Middle frontal gyrus (tissue), 1 donor: ENCODE results near the gene AQP7.
"Not testable (repeated sequence)": the region's sequence is repeated elsewhere in the genome, so short reads cannot be mapped to it uniquely, and the experiment has no call there.

Experiments
- DNase-seq: peaks from one replicate; pipeline ENCODE4 v3.0.0-alpha.2; 2015; ENCODE audit warnings: low spot score; ENCODE audit errors: extremely low spot score

AQP7 gene

DNA sequence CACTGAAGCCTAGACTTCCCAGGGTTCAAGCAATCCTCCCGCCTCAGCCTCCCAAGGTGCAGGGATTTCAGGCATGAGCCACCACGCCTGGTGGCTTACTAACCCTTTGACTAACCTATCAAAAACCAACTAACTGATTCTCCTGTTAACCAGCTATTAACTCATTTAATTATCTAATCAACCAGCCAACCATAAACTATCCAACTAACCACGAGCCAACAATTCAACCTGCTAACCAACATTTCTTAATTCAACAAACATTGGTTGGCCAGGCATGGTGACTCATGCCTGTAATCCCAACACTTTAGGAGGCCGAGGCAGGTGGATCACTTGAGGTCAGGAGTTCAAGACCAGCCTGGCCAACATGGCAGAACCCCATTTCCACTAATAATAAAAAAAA is 3.3 kb downstream of the AQP7 start:
- DNase-seq, result not testable (repeated sequence)

DNA sequence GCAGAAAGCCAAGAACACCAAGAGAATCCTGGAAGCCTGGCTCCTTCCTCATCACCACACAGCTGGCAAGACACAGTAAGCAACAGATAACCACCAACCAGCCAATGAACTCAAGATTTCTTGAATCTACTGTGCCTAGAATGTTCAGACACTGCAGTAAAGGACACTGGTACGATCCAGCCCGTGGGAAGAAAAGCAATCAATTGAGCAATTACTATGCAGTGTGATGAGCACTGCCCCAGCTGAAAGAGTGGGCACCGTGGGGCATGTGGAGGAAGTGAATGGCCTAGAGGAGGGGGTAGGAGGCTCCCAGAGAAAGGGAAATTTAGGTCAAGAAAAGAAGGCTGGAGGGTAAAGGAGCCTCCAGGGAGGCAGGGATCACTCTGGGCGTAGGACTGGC is 4.6 kb downstream of the AQP7 start:
- DNase-seq, result not testable (repeated sequence)

DNA sequence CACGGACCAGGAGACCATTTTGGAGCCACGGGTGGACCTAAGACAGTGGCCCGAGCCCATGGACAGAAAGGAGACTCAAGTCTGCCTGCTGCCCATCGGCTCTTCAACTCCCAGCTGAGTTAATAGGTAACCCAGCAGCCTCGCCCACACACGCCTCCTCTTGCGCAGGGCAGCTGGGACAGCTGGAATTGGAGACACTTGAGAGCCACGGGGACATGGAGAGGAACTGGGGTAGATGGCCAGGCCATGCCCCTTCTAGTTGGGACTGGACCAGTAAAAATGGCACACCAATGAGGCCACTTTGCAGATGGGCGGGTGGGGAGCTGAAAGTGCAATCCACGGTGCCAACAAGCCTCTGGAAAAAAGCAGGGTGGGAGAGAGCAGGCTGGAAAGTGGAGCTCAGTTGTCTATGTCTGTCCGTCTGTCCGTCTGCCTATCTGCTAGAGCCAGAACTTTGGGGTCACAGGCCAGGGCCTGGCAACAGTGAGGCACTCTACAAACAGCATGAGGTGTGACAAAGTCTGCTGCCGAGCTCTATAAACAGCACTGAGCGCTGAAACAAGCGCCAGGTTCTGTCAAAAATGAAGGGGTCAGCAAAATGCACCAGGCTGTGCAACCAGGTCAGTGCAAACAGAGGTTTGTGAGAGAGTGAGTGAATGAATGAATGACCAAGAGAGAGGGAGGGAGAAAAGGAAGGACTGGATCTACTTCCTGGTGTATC is 7.0 kb downstream of the AQP7 start:
- DNase-seq, result not testable (repeated sequence)

DNA sequence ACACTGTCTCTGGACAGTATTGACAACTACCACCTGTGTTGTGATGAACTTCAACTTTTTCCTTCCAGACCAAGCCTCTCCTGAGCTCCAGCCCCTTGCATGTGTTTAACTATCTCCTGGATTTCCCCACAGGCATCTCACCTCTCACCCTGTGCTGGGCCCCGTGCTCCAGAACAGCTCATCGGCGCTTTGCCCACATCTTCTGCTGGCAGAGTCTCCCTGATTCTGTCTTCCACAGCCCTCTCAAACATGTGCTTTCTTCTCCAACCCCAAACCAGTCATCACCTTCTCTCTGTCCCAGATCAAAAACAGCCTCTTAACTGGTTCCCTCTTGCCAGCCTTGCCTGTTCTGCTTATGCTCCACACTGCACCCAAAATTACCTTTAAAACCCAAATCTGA is 8.4 kb downstream of the AQP7 start:
- DNase-seq, result not testable (repeated sequence)

DNA sequence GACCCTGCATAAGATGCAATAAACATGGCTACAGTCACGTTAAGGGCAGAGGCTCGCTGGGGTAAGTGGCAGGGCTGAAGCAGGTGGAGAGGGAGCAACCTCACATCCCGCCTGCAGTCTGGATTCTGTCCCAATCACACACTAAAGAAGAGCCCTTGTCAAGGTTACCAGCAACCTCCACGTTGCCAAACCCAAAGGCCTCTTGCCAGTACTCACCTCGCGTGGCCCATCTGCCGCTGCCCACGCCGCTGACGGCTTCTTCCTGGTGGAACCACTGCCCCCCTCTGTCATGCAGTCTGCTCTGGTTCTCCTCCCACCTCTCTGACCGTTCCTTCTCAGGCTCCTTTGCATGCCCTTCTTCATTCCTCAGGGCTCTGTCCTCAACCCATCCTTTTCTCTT is 8.8 kb downstream of the AQP7 start:
- no peak for DNase-seq

DNA sequence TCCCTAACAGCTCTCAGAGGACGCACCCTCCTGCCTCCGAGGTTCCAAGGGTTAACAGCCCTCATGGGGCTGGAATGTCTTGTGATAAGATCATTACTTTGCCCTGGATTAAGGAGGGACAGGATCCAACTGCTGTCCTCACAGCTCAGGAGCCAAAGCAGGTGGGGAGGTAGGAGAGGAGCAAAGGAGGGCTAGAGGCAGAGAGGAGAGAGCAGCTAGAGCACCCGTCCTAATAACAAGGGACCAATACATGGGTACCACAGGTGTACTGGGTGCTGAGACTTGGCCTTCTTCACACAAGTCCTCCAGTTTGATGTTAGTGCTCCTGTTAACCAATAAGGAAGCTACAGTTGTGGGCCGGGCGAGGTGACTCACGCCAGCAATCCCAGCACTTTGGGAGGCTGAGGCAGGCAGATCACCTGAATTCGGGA is 9.8 kb downstream of the AQP7 start:
- not testable (repeated sequence) for DNase-seq

DNA sequence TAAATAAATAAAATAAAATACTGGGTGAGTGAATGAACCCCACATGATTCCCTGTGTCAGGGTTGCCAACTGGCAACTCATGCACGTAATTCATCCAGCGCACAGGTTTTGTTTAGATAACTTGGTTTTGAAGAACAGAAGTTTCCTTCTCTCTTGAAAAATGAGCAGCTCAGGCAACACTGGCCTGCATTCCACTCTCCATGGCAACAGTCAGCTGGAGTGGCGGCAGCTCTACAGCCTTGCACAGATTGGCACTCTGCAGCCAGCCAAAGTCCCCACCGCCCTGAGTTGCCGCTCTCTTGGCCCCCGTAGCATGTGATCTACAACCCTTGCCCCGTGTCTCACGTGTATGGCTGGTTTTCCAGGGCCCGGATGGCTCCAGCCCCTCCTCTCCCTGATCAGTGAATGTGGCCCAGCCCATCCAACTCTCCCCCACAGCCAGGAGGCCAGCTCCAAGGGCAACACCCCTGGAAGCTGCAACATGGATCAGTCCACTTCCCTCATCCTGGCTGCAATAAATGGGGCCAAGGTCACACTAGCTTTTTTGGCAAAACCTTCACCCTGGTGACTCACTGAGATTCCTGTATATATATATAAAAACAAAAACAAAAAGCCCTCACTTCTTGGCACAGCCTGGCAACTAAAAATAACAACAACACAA is 11.1 kb downstream of the AQP7 start:
- DNase-seq, result peak; percentile 21

DNA sequence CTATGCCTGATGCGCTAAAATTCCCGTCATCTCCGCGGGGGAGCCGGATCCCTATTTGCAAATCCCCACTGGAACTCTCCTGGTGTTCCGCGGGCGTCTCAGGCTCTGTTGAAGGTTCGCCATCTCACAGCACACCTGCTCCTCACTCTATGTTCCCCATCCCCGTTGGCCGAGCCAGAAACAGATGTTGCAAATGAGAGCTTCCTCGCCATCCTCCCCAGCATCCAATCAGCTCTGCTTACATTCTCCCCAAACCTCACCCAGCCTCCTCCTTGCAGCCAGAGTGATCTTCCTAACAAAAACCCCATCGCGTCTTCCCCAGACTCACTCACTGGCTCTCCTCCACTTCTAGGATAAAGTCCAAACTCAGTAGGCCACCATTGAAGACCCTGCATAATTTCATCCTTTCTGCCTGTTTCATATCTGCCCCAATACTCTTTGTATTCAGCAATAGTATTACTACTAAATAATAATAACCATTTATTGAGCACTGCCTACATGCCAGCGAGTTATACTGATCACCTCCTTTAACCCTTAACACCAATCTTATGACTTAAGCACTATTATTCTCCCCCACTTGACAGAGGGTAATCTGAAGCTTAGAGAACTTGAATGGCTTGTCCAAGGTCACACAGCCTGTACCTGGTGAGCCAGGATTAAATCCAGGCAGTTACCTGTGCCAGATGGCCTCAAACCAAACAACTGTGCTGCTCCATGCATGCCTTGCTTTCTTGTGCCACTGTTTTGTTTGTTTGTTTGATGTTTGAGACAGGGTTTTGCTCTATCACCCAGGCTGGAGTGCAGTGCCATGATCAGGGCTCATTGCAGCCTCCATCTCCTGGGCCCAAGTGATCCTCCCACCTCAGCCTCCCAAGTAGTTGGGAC is 14.0 kb downstream of the AQP7 start:
- DNase-seq, result no peak

DNA sequence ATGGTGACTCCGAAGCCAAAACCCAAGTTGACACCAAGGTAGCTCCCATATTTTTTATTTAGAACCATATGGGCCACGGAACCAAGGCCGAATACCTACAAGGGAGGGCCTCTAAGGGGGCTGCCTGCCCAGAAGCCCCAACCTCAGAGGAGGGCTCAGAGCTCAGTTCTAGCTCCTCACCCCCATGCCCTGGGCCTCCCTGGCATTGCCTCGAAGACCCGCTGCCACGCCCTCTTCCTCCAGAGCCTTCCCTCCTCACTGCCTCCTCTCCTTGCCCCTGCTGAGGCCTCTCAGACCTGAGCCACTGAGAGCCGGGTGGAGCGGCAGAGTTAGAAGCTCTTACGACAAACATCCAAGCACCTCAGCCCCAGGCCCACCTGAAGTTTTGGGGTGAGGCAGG is 15.4 kb downstream of the AQP7 start:
- not testable (repeated sequence) for DNase-seq

DNA sequence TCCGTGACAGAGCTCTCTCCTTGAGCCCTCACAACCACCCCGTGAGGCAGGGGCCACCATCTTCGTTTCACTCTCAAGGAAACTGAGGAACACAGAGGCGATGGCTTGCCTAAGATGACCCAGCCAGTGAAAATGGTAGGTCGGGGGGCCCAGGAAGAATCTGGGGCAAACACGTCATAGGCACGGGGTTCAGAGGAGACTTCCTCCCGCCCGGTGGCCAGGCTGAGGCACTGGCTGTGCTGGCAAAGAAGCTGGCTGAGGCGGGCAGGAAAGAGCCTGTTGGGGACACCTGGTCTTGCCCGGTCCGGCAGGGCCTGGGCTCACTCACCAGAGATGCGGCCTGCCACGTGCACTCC is 15.7 kb downstream of the AQP7 start:
- not testable (repeated sequence) for DNase-seq

DNA sequence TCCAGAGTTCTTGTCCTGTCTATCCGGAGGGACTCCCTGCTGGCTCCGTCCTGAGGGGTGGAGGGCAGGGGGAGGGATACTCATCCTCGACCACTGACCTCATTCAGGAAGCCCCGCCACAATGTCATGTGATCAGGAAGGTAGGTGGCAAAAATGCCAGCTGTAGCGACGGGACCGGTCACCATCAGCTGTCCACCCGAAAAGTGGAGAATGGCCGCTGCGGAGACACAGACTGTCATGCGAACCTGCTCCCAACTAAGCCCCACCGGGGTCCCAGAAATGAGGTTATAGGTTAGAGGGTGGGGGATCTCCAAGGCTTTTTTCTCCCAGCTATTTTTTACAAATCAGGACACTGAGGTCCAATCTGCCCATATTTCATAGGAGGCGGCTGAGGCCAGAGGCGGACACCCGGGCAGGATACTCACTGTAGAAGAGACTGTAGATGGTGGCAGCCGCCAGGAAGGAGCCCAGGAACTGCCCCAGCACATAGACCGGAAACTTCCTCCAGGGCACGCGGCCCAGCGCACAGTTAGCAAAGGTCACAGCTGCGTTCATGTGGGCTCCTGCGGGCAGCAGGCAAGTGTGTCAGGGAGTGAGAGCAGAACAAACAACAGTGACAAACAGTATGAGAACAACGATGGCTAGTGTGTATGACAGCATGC is 16.3 kb downstream of the AQP7 start:
- not testable (repeated sequence) for DNase-seq

DNA sequence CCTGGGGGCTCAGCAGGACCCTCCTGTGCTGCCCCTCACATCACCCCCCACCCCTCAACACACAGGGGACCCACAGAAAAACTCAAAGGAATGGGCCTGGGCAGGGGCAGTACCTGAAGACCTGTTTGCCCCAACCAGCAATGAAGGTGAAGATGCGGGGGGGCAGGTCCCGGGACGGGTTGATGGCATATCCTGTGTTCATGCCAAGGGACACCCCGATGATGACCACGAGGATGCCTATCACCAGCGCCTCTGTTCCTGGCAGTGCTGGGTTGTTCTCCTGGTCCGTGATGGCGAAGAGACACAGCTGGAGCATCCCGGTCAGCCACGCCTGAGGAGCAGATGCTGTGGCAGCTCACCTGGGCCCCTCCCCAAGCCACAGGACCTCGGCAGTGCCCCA is 16.8 kb downstream of the AQP7 start:
- not testable (repeated sequence) for DNase-seq

DNA sequence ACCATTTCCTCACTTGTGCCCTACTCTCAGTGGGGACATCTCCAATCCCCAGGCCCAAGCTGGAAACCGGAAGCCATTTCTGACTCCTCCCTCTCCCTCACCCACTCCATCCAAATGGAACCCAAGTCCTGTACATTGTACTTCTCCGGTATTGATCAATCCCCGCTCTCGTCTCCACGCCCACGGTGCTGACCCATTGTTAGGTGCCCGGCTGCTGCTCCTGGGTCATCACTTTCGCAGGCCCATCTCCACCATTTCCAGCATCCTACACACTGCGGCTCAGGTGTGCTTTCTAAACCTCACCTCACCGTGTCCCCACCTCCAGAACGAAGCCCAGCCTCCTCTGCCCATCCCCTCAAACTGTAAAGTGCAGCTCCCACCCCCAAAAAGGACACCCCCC is 19.0 kb downstream of the AQP7 start:
- DNase-seq, result not testable (repeated sequence)

DNA sequence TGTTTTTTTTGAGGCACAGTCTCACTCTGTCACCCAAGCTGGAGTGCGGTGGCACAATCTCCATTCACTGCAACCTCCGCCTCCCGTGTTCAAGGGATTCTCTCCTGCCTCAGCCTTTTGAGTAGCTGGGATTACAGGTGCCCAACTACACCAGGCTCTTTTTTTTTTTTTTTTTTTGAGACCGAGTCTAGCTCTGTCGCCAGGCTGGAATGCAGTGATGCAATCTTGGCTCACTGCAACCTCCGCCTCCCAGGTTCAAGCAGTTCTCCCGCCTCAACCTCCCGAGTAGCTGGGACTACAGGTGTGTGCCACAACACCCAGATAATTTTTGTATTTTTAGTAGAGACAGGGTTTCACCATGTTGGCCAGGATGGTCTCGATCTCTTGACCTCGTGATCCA is 20.0 kb downstream of the AQP7 start:
- DNase-seq, result not testable (repeated sequence)

DNA sequence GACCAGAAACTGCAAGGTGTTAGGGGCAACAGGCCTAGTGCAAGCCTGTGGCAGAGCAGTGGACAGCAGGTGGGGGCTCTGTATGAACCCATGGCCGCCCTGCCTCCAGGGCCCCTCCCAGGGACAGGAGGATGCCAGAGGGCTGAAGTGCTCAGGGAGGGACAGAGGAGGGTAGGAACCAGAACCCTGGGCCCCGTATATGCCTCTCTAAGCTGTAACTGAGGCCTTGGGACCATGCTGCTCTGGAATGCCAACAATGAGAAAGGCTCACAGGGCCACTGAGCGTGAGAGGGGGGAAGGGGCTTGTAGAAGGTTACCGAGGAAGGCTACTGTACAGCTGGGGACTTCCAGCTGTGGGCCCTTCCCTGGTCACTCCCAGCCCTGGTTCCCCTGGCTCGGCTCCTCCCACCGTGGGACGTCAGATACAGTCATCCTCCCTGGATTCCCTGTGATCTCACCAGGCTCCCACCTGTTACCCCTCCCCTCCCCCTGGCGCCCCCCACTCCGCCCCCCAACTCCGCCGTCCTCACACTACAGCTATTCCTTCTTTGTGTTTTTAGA is 21.1 kb downstream of the AQP7 start:
- no peak for DNase-seq

DNA sequence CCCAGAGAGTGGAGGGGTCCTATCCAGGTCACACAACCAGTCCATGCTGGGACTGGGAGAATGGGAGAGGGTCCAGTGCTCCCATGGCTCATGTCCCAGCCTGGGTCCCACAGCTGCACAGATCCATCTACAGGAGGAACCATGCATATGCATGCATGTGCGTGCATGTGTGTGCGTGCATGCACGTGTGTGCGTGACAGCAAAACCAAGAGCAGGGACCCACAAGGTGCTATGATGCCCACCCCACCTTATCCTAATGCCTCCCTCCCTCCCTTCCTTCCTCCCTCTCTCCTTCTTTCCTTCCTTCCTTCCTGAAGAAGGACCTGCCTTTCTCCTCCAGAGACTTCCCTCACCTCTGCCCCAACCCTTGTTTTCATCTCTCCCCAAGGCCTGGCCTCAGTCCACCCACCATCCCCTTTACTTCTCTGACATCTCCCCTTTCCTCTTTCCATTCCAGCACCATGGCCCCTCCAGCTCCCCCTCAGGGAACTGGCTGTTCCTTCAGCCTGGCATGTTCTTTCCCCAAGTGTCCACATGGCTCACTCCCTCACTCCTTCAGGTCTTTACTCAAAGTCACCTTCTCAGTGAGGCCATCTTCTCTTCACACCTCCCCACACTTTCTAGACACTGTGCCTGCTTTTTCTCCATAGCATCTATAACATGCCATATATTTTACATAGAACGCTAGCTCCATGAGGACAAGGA is 21.8 kb downstream of the AQP7 start:
- no peak for DNase-seq

DNA sequence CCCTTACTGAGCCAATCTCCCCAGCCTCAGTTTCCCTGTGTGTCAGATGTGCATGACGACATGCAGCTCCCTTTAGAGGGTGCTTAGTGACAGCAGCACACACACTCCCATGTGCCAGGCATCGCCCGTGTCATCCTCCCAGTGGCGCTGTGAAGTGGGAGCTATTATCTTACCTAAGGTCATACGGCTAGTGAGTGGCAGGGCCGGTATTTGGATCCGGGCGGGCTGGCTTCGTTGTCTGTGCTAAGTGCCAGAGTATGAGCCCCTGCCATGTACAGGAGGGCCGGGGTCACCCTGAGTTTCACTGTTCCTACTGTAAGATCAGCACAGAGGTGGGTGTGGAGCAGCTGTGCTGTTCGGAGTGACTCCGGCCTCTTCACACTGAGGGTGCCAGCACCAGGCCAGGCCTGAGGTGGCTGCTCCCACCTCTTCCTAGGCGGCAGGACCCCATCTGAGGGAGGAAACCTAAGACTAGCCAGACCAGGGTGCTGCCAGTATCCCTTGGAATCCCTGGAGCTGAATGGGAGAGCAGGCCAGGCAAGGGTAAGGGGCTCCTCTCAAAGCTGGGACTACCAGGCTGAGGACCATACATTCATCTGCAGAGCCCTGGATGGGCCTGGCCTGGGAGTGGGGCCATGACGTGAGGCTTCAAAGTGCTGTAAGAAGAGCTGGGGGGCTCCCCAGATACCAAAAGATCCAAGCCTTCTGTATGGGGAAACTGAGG is 22.5 kb downstream of the AQP7 start:
- DNase-seq, result no peak

DNA sequence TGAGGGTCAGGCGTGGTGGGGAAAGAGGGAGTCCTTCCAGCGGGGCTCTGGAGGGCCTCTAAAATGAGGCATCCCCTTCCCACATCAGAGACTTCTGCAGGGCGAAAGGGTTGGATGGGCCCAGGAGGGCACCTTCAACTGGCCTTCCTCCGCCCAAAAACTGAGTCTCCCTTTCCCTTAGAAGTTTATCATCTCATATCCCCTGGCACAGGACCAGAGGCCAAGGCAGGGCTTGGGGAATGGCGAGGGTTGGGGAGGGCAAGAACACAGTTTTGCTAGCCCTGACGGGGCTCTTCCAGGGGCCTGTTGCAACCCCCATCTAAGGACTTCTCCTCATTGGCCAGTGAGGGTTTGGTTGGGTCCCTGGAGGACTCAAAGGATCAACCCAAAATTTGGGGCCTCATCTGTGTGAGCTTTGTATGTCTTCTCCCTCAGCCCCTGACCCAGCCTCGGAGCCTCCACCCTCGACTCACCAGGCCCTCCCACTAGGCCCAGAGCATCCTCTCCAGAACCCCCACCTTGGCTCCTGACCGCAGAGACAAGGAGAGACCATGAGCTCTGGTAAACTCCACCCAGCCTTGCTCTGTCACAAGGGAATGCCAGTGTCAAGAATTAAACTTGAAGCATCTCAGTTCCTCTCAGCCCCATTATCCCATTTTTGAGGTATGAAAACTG is 24.1 kb downstream of the AQP7 start:
- no peak for DNase-seq

DNA sequence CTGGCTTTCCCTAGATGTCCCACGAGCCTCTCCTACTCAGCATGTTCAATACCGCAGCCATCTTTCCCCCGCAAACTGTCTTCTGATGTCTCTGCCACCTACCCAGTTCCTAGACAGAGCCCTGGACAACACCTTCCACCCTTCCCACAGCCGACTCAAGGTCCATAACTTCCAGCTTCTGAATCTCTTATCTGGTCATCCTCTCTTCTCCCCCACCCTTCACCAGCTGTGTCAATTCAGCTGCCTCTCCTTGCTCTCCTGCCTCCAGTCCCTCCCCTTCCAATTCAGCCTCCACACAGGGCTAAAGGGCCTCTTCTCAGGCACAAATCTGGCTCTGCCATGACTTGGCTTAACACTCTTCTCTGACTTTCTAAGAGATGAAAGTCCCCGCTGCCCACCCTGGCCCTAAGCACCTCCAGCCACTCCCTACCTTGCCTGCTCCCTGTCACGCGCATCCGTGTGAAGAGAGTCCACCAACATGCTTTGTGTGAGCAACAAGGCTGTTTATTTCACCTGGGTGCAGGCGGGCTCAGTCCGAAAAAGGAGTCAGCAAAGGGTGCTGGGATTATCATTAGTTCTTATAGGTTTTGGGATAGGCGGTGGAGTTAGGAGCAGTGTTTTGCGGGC is 25.2 kb downstream of the AQP7 start:
- no peak for DNase-seq
